ENCODE data around the gene ANKRD11. TPM values are rescaled to one million over a fixed set of nuclear protein-coding genes. Genes with fewer than 3 reads are reported as not detected.

Gene ANKRD11
- total RNA-seq, 1 donor from 2014 or later = 209 TPM

DNA sequence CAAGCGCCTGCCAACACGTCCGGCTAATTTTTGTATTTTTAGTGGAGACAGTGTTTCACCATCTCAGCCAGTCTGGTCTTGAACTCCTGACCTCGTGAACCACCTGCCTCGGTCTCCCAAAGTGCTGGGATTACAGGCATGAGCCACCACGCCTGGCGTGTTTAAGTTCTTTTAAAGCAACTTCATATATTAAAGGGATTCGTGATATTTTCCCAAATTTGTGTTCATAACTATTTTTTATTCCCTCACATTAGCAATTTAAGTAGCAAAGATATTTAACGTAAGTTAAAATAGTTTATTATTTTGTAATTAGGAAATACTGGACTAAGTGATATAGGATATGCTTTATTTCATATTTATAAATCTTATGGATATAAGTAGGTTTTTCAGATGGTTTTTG, 22.1 kb upstream of the ANKRD11 start:
- no peaks in the 10 kb centered on the region for H3K27me3 Mint-ChIP-seq (ENCODE audit: unreplicated experiment)
- no peak overlapping the region for H3K27ac Mint-ChIP-seq (ENCODE audit: unreplicated experiment)
- no peaks in the 10 kb centered on the region for H3K9me3 Mint-ChIP-seq (ENCODE audit: unreplicated experiment)
- no peak overlapping the region for H3K4me3 Mint-ChIP-seq (ENCODE audit: unreplicated experiment)
- TF ChIP-seq, protein P1, sequence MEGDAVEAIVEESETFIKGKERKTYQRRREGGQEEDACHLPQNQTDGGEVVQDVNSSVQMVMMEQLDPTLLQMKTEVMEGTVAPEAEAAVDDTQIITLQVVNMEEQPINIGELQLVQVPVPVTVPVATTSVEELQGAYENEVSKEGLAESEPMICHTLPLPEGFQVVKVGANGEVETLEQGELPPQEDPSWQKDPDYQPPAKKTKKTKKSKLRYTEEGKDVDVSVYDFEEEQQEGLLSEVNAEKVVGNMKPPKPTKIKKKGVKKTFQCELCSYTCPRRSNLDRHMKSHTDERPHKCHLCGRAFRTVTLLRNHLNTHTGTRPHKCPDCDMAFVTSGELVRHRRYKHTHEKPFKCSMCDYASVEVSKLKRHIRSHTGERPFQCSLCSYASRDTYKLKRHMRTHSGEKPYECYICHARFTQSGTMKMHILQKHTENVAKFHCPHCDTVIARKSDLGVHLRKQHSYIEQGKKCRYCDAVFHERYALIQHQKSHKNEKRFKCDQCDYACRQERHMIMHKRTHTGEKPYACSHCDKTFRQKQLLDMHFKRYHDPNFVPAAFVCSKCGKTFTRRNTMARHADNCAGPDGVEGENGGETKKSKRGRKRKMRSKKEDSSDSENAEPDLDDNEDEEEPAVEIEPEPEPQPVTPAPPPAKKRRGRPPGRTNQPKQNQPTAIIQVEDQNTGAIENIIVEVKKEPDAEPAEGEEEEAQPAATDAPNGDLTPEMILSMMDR (IDR thresholded peaks at IDR 0.05) = no peak
- peaks cover 10% of the 10 kb centered on the region for H3K4me1 Mint-ChIP-seq (ENCODE audit: unreplicated experiment)
- H3K36me3 Mint-ChIP-seq (ENCODE audit: unreplicated experiment) = peaks cover 17% of the 10 kb centered on the region
- DNase-seq (ENCODE audit: extremely low spot score, unreplicated experiment) = no peak

DNA sequence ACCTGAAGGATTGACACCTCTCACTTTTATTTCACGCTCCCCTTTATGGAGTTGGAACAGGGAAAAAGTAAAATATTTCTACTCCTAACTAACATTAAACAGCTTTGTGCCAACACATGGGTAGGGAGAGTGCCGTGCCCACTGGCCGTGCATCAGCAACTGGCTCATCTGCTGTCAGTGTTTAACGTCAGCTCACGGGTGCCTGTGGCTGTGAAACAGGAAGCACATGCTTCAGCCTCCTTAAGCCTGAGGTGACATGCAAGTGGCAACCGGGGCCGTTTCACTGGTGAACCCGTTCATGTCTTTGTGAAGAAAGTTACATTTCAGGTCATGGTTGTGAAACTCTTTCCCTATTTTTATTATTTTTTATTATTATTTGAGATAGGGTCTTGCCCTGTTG, 21.0 kb upstream of the ANKRD11 start:
- H3K4me1 Mint-ChIP-seq (ENCODE audit: unreplicated experiment) = peaks cover 16% of the 10 kb centered on the region
- H3K27me3 Mint-ChIP-seq (ENCODE audit: unreplicated experiment) = no peaks in the 10 kb centered on the region
- H3K36me3 Mint-ChIP-seq (ENCODE audit: unreplicated experiment) = peaks cover 10% of the 10 kb centered on the region
- TF ChIP-seq, protein P1 (IDR thresholded peaks at IDR 0.05) = no peak
- H3K27ac Mint-ChIP-seq (ENCODE audit: unreplicated experiment) = no peak overlapping the region
- no peak for DNase-seq (ENCODE audit: extremely low spot score, unreplicated experiment)
- H3K9me3 Mint-ChIP-seq (ENCODE audit: unreplicated experiment) = no peaks in the 10 kb centered on the region
- H3K4me3 Mint-ChIP-seq (ENCODE audit: unreplicated experiment) = peak overlapping the region; percentile 22

DNA sequence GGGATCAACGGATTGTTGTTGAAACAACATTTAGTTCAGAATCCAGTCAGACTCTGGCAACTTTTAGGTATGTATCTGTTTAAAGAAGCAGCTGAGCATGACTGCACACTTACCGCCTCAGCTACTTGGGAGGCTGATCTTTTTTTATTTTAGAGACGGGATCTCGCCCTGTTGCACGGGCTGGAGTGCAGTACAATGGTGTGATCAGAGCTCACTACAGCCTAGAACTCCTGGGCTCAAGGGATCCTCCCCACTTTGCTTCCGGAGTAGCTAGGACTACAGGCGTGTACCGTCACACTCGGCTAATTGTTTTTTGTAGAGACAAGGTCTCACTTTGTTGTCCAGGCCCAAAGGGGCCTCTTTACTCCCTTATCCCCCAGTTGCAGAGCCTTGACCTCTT, 20.2 kb upstream of the ANKRD11 start:
- DNase-seq (ENCODE audit: extremely low spot score, unreplicated experiment) = no peak
- TF ChIP-seq, protein P1 (IDR thresholded peaks at IDR 0.05) = no peak
- peak overlapping the region; percentile 29 for H3K4me3 Mint-ChIP-seq (ENCODE audit: unreplicated experiment)
- no peaks in the 10 kb centered on the region for H3K9me3 Mint-ChIP-seq (ENCODE audit: unreplicated experiment)
- peaks cover 24% of the 10 kb centered on the region for H3K4me1 Mint-ChIP-seq (ENCODE audit: unreplicated experiment)
- no peaks in the 10 kb centered on the region for H3K27me3 Mint-ChIP-seq (ENCODE audit: unreplicated experiment)
- H3K27ac Mint-ChIP-seq (ENCODE audit: unreplicated experiment) = no peak overlapping the region
- H3K36me3 Mint-ChIP-seq (ENCODE audit: unreplicated experiment) = peaks cover 10% of the 10 kb centered on the region

DNA sequence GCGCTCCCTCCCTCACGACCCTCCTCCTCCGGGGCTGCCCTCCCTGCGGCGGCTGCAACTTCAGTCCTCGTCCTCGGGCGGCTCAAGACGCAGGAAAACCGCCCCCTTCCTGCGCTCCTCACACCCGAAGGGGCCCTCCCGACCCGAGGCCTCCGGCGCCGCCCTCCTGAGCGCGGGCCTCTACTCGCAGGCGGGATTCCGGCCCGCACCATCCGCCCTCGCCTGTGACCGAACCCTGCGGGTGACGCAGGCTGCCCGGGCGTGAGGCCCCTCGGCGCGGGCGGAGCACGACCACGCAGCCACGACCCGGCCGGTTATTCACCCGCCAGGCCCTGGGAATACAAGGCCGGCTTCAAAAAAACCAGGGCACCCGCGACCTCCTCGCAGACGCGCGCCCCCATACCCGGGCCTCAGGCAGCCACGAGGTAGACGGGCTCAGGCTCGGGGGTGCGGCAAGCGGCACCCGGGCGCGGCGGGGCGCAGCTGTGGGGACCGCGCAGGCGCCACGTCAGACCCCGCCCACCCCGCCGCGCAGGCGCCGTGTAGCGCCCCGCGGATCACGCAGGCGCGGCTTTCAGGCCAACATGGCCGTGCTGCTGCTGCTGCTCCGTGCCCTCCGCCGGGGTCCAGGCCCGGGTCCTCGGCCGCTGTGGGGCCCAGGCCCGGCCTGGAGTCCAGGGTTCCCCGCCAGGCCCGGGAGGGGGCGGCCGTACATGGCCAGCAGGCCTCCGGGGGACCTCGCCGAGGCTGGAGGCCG, 17.7 kb upstream of the ANKRD11 start, which contains the start of gene SPG7:
TSS of gene SPG7 (plus strand) at position 570 of the 757 bp plus-strand sequence. CDS start at position 585, 15 bp downstream.
- Mint-ChIP-seq H3K9me3 (ENCODE audit: unreplicated experiment) (no peaks in the 10 kb centered on the region), H3K27me3 (ENCODE audit: unreplicated experiment) (no peaks in the 10 kb centered on the region), H3K36me3 (ENCODE audit: unreplicated experiment) (peaks cover 2% of the 10 kb centered on the region), H3K4me3 (ENCODE audit: unreplicated experiment) (peak within 1 kb of the TSS; percentile 85), H3K27ac (ENCODE audit: unreplicated experiment) (peak within 1 kb of the TSS; percentile 86), H3K4me1 (ENCODE audit: unreplicated experiment) (peaks cover 31% of the 10 kb centered on the region)
- DNase-seq (ENCODE audit: extremely low spot score, unreplicated experiment) = peak; percentile 97
- TF ChIP-seq, protein P1 (IDR thresholded peaks at IDR 0.05) = no peak

DNA sequence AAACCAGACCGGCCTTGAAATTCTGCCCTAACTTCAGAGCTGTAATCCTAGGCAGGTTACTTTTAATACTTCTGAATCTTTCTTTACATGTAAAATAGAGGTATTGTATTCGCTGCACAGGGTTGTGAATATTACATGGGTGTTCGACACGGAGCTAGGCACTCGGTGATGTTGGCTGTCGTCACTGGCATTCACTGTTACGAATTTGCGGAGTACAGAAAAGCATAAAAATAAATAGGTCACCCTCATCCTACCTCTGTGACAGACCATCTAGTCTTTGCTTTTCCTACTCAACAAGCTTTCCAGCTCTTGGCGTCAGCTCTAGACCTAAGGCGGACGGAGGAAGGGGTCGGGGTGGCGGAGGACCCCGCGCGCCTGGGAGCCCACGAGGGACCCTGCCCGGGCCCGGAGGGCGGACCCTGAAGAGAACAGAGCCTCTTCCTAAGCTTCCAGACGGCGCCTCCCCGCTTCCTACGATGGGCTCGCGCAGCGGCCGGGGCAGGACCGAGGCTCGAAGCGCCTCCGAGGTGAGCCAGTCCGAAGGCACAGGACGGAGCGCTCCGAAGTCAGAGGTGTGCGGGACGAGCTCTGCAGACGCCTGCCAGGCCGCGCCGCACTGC, 17.0 kb upstream of the ANKRD11 start:
- Mint-ChIP-seq H3K4me3 (ENCODE audit: unreplicated experiment) (peak overlapping the region; percentile 63), H3K27ac (ENCODE audit: unreplicated experiment) (peak overlapping the region; percentile 47), H3K4me1 (ENCODE audit: unreplicated experiment) (peaks cover 33% of the 10 kb centered on the region)

More for the DNA sequence above, 17.0 kb upstream of the ANKRD11 start:
- DNase-seq (ENCODE audit: extremely low spot score, unreplicated experiment) = no peak
- H3K27me3 Mint-ChIP-seq (ENCODE audit: unreplicated experiment) = no peaks in the 10 kb centered on the region
- TF ChIP-seq, protein P1 (IDR thresholded peaks at IDR 0.05) = no peak
- no peaks in the 10 kb centered on the region for H3K36me3 Mint-ChIP-seq (ENCODE audit: unreplicated experiment)
- H3K9me3 Mint-ChIP-seq (ENCODE audit: unreplicated experiment) = no peaks in the 10 kb centered on the region

All from osteocyte (in vitro differentiated cells).